Measurements from ENCODE around the gene TCTN1. TPM values are rescaled to one million over a fixed set of nuclear protein-coding genes. Genes with fewer than 3 reads are reported as not detected.
"Not testable (repeated sequence)": the region's sequence is repeated elsewhere in the genome, so short reads cannot be mapped to it uniquely, and the experiment has no call there.

The TCTN1 gene
- total and polyA plus RNA-seq, 2 of the 4 experiments (the other 2 are of a cell fraction): 11.7 to 18.8 TPM

DNA sequence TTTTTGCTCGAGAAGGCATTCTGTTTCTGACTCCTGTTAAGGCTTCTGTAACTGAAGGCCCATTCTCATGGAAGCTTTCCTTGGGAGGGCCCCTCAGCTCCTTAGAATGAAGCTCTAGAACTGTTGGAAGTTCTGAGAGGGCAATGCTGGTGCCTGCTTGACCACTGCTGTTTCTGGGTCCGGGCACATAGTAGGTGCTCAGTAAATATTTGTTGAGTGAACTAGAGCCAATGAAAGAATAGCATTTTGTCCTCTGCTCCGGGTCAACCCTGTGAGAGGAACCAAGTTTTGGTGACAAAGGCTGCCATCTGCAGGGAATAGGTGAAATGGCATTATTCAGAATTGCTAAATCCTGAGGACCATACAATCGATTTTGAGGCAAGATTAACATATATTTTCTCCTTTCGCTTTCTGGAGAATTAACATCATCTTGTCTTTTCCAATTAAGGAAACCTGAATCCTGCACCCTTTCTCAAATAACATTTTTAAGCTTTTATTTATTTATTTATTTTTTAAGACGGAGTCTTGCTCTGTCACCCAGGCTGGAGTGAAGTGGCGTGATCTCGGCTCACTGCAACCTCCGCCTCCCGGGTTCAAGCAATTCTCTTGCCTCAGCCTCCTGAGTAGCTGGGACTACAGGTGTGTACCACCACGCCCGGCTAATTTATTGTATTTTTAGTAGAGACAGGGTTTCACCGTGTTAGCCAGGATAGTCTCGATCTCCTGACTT, 11.7 kb upstream of the TCTN1 start:
- H2BK120ac ChIP-seq (ENCODE audit: low read depth, low read length); H2BK15ac ChIP-seq (ENCODE audit: low read depth, low read length); H3K56ac ChIP-seq (ENCODE audit: extremely low read depth, insufficient read depth, low read length); H2AK5ac ChIP-seq (ENCODE audit: low read depth, low read length); H3K9ac ChIP-seq (ENCODE audit: low read depth, low read length); H3K9me1 ChIP-seq (ENCODE audit: insufficient read depth, low read length); H3K27me3 ChIP-seq (ENCODE audit: control insufficient read depth, insufficient read depth, low read length); H3K36me3 ChIP-seq (ENCODE audit: control insufficient read depth, insufficient read depth, low read length); H3K14ac ChIP-seq (replicated peaks; ENCODE audit: low read depth, low read length); BruUV-seq (replicated peaks); H3K4me2 ChIP-seq (ENCODE audit: low read depth, low read length); H3K23ac ChIP-seq (ENCODE audit: low read depth, low read length); H4K20me1 ChIP-seq (ENCODE audit: insufficient read depth, low read length); H3K18ac ChIP-seq (ENCODE audit: low read depth, low read length); H3K4me1 ChIP-seq (ENCODE audit: control insufficient read depth, insufficient read depth, low read length); H2AFZ ChIP-seq (replicated peaks; ENCODE audit: low read length, poor library complexity); H3K4ac ChIP-seq (ENCODE audit: low read depth, low read length); H3K79me1 ChIP-seq (ENCODE audit: low read depth in 1 of 2, low read length in 2 of 2); H2BK20ac ChIP-seq (ENCODE audit: low read depth, low read length); H2BK5ac ChIP-seq (ENCODE audit: low read depth, low read length, poor library complexity, severe bottlenecking); H2AK9ac ChIP-seq (replicated peaks; ENCODE audit: low read depth, low read length, poor library complexity); H4K8ac ChIP-seq (ENCODE audit: low read depth in 2 of 2, low read length in 2 of 2); H3K27ac ChIP-seq (ENCODE audit: insufficient read depth, low read length); H3K4me3 ChIP-seq (ENCODE audit: insufficient read depth, low read depth, low read length); H3K9me3 ChIP-seq (ENCODE audit: control insufficient read depth, insufficient read depth, low read length); dilution Hi-C loops (cut with HindIII; ENCODE audit: low sequenced_read_pairs, unreplicated experiment); H4K5ac ChIP-seq (ENCODE audit: low read depth, low read length); H4K91ac ChIP-seq (ENCODE audit: insufficient read depth, low read depth, low read length): not testable (repeated sequence)
- intact Hi-C loops (cut with micrococcal nuclease): loop anchor here (1.0 to 2.0 kb wide), 4 partner anchors 90 to 287 kb away; partner anchors contain the start of gene ARPC3
- peak; percentile 94 for ATAC-seq (ENCODE audit: low read depth)
- CTCF ChIA-PET: interaction anchor here (0.5 to 3.1 kb wide), 20 partner anchors 9 to 807 kb away, joined by 3 to 13 read pairs (median 4); partner anchors contain the start of genes ARPC3, FAM216A, GPN3 and TCTN1
- in situ Hi-C loops (cut with MboI; ENCODE audit: low sequenced_read_pairs): loop anchor here (5.0 kb wide), 1 partner anchor 145 kb away; no protein-coding TSS in a partner anchor
- 100% methylated on average over 1 of the region's 14 CpGs; no CpG with 5 or more reads in 1 of the 2 experiments for WGBS, 2 experiments (ENCODE audit: extremely low coverage in 2 of 2, insufficient read length in 1 of 2)
- POLR2A ChIA-PET (ENCODE audit: unreplicated experiment): interaction anchor here (0.6 kb wide), 1 partner anchor 102 kb away, joined by 6 read pairs; no protein-coding TSS in a partner anchor
- TF ChIP-seq SMC3 (IDR thresholded peaks at IDR 0.05; ENCODE audit: low read depth, low read length): peak; percentile 93
- TF ChIP-seq, protein P1, sequence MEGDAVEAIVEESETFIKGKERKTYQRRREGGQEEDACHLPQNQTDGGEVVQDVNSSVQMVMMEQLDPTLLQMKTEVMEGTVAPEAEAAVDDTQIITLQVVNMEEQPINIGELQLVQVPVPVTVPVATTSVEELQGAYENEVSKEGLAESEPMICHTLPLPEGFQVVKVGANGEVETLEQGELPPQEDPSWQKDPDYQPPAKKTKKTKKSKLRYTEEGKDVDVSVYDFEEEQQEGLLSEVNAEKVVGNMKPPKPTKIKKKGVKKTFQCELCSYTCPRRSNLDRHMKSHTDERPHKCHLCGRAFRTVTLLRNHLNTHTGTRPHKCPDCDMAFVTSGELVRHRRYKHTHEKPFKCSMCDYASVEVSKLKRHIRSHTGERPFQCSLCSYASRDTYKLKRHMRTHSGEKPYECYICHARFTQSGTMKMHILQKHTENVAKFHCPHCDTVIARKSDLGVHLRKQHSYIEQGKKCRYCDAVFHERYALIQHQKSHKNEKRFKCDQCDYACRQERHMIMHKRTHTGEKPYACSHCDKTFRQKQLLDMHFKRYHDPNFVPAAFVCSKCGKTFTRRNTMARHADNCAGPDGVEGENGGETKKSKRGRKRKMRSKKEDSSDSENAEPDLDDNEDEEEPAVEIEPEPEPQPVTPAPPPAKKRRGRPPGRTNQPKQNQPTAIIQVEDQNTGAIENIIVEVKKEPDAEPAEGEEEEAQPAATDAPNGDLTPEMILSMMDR (conservative IDR thresholded peaks at IDR 0.05; ENCODE audit: low read depth, low read length): peak; percentile 78
- TF ChIP-seq RAD21 (IDR thresholded peaks at IDR 0.05; ENCODE audit: low read length): peak; percentile 85
- TF ChIP-seq CEBPB (IDR thresholded peaks at IDR 0.05; ENCODE audit: low read depth, low read length): peak; percentile 59
- peak; percentile 56 for DNase-seq

Data from IMR-90 (cell line).